Immature natural killer cell (primary cell): ENCODE measurements around the gene FLOT1. TPM values are rescaled to one million over a fixed set of nuclear protein-coding genes. Genes with fewer than 3 reads are reported as not detected.

ENCODE experiments used
- DNase-seq, 3 donors: peaks; one replicate each; pipeline ENCODE4 v3.0.0; 2022; ENCODE audit warnings: mixed read lengths in 1 of 3
- H3K27ac Mint-ChIP-seq, 6 donors: one replicate each; pipeline ENCODE4 v1.8.0; 2020; ENCODE audit warnings: mixed read lengths in 6 of 6, mild to moderate bottlenecking in 5 of 6, inconsistent platforms in 4 of 6, moderate library complexity in 3 of 6
- H3K27me3 Mint-ChIP-seq, 3 donors: one replicate each; pipeline ENCODE4 v1.8.0; 2020 to 2021; ENCODE audit warnings: low read depth in 3 of 3, mild to moderate bottlenecking in 3 of 3, mixed read lengths in 3 of 3, moderate library complexity in 3 of 3, inconsistent platforms in 1 of 3
- H3K36me3 Mint-ChIP-seq, 3 donors: one replicate each; pipeline ENCODE4 v1.8.0; 2020; ENCODE audit warnings: mixed read lengths in 3 of 3, inconsistent platforms in 2 of 3, mild to moderate bottlenecking in 2 of 3
- H3K4me1 Mint-ChIP-seq, 2 donors: one replicate each; pipeline ENCODE4 v1.8.0; 2020; ENCODE audit warnings: inconsistent platforms in 2 of 2, mild to moderate bottlenecking in 2 of 2, mixed read lengths in 2 of 2, moderate library complexity in 1 of 2
- H3K4me3 Mint-ChIP-seq, 5 donors: one replicate each; pipeline ENCODE4 v1.8.0; 2020; ENCODE audit warnings: mild to moderate bottlenecking in 5 of 5, mixed read lengths in 5 of 5, inconsistent platforms in 3 of 5, moderate library complexity in 3 of 5
- H3K9me3 Mint-ChIP-seq, 6 donors: one replicate each; pipeline ENCODE4 v1.8.0; 2020; ENCODE audit warnings: mild to moderate bottlenecking in 6 of 6, mixed read lengths in 6 of 6, inconsistent platforms in 4 of 6, moderate library complexity in 3 of 6
- polyA plus RNA-seq, 3 donors: library from polyadenylated mRNA; unstranded; fragments of 300-500 nt; fragmentation: Illumina TruSeq; gene quantifications; one replicate each; pipeline ENCODE4 v1.2.3, GENCODE V29; 2021

The FLOT1 gene
- 100 to 1,000 TPM; 148 to 214 (median 174) TPM for polyA plus RNA-seq

GRCh38 chr6:30742316-30743098 is at the start of gene FLOT1:
Gene FLOT1, minus strand, starts transcription at chr6:30742687. Its CDS starts 498 bp downstream, at chr6:30742189.
- Mint-ChIP-seq H3K4me3 (peak within 1 kb of the TSS; percentile 89 to 97 (median 89)), H3K36me3 (peaks cover 20 to 39% (median 21%) of the 10 kb centered on the region in 3 donors), H3K27me3 (peaks cover 3 to 24% (median 4%) of the 10 kb centered on the region in 3 donors), H3K27ac (peak within 1 kb of the TSS; percentile 89 to 97 (median 94)), H3K4me1 (peaks cover 59 to 69% of the 10 kb centered on the region in 2 donors), H3K9me3 (peaks cover 0 to 2% (median 0%) of the 10 kb centered on the region in 6 donors)
- peak; percentile 91 to 94 (median 91) for DNase-seq

- Mint-ChIP-seq H3K27ac (peak overlapping the region in 1 of 6 donors; percentile 49), H3K9me3 (no peaks in the 10 kb centered on the region), H3K36me3 (no peaks in the 10 kb centered on the region), H3K27me3 (peaks cover 0 to 4% (median 0%) of the 10 kb centered on the region in 3 donors), H3K4me1 (peaks cover 25 to 42% of the 10 kb centered on the region in 2 donors), H3K4me3 (no peak overlapping the region)
- no peak for DNase-seq
Observed at GRCh38 chr6:30790724-30791383, 48.4 kb upstream of the FLOT1 start.

DNA sequence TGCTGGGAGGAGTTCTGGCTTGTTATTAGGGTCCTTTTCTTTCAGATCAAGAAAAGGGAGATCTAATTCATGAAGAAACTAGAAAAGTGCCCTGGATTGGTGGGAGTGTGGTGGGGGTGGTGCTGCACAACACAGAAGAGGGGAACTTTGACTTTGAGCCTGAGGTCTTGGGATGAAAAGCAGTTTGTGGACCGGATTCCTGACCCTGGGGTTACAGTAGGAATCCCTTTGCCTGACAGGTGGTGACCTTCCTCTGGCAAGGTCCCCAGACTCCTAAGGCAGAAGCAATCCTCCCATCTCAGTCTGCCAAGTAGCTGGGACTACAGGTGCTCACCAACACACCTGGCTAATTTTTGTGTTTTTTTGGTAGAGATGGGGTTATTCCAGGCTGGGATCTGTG is 47.1 kb upstream of the FLOT1 start:
- peaks cover 0 to 4% (median 0%) of the 10 kb centered on the region in 3 donors for H3K27me3 Mint-ChIP-seq
- DNase-seq = no peak
- H3K4me3 Mint-ChIP-seq = no peak overlapping the region
- H3K4me1 Mint-ChIP-seq = peaks cover 24 to 42% of the 10 kb centered on the region in 2 donors
- H3K9me3 Mint-ChIP-seq = no peaks in the 10 kb centered on the region
- H3K36me3 Mint-ChIP-seq = no peaks in the 10 kb centered on the region
- no peak overlapping the region for H3K27ac Mint-ChIP-seq

- Mint-ChIP-seq H3K36me3 (no peaks in the 10 kb centered on the region), H3K4me3 (peak overlapping the region in 1 of 5 donors; percentile 53), H3K4me1 (peaks cover 10 to 32% of the 10 kb centered on the region in 2 donors), H3K27me3 (peaks cover 0 to 4% (median 2%) of the 10 kb centered on the region in 3 donors), H3K27ac (peak overlapping the region in 3 of 6 donors; percentile 13 to 22 (median 22)), H3K9me3 (no peaks in the 10 kb centered on the region)
- peak in 1 of 3 donors; percentile 11 for DNase-seq
Observed at GRCh38 chr6:30787954-30788353, 45.5 kb upstream of the FLOT1 start.

DNA sequence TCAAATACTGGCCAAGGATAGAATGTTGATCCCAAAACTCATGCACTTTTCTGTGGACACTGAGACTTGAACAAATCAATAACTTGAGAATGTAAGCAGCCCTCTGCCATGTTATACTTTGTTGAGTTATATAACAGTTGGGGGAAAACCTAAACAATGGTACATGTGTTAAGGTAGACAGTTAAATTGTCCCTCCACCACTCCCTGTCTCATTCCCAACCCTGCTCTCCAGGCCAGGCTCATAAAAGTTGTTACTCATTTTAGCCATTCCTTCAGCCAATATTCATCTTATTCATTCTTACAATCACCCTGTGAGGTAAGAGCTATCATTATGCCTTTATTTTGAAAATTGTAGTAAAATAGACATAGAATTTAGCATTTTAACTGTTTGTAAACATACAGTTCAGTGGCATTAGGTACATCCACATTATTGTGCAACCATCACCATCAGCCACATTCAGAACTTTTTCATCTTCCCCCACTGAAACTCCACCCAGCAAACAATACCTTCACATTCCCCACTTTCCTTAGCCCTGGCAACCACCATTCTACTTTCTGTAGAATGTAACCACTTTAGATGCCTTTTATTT is 40.0 kb upstream of the FLOT1 start:
- H3K4me1 Mint-ChIP-seq = peaks cover 9 to 17% of the 10 kb centered on the region in 2 donors
- H3K36me3 Mint-ChIP-seq = no peaks in the 10 kb centered on the region
- H3K9me3 Mint-ChIP-seq = peaks cover 0 to 1% (median 0%) of the 10 kb centered on the region in 6 donors
- no peak for DNase-seq
- H3K4me3 Mint-ChIP-seq = no peak overlapping the region
- H3K27ac Mint-ChIP-seq = peak overlapping the region in 2 of 6 donors; percentile 37 to 41
- H3K27me3 Mint-ChIP-seq = peaks cover 0 to 4% (median 3%) of the 10 kb centered on the region in 3 donors

- H3K27ac Mint-ChIP-seq = peak overlapping the region in 1 of 6 donors; percentile 41
- peaks cover 9 to 17% of the 10 kb centered on the region in 2 donors for H3K4me1 Mint-ChIP-seq
- peaks cover 0 to 4% (median 3%) of the 10 kb centered on the region in 3 donors for H3K27me3 Mint-ChIP-seq
- peaks cover 0 to 1% (median 0%) of the 10 kb centered on the region in 6 donors for H3K9me3 Mint-ChIP-seq
- DNase-seq = peak in 1 of 3 donors; percentile 18
- H3K4me3 Mint-ChIP-seq = peak overlapping the region in 1 of 5 donors; percentile 51
- H3K36me3 Mint-ChIP-seq = no peaks in the 10 kb centered on the region
Observed at GRCh38 chr6:30781743-30782424, 39.4 kb upstream of the FLOT1 start.

GRCh38 chr6:30781395-30781742 is 38.9 kb upstream of the FLOT1 start:
- Mint-ChIP-seq H3K27ac (no peak overlapping the region), H3K27me3 (peaks cover 0 to 5% (median 3%) of the 10 kb centered on the region in 3 donors), H3K4me3 (no peak overlapping the region), H3K9me3 (peaks cover 0 to 1% (median 0%) of the 10 kb centered on the region in 6 donors), H3K36me3 (no peaks in the 10 kb centered on the region), H3K4me1 (peaks cover 9 to 12% of the 10 kb centered on the region in 2 donors)
- no peak for DNase-seq

DNA sequence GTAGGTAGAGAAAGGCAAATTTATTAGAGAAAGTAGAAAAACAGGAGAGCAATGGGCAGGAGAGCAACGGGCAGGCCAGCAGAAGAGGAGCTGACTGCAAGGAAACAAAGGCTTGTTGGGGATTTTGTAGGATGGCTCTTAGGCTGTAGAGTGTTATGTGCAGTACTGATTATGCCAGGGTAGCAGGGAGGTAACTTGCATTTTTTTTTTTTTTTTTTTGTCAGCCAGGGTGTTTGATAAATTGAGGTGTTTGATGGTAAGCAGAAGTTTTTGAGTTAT is 38.1 kb upstream of the FLOT1 start:
- Mint-ChIP-seq H3K9me3 (peaks cover 0 to 1% (median 0%) of the 10 kb centered on the region in 6 donors), H3K4me1 (peaks cover 9% of the 10 kb centered on the region in 2 donors), H3K27ac (no peak overlapping the region), H3K27me3 (peaks cover 0 to 5% (median 3%) of the 10 kb centered on the region in 3 donors), H3K36me3 (no peaks in the 10 kb centered on the region), H3K4me3 (no peak overlapping the region)
- no peak for DNase-seq

- H3K9me3 Mint-ChIP-seq = peaks cover 0 to 1% (median 0%) of the 10 kb centered on the region in 6 donors
- no peak for DNase-seq
- no peak overlapping the region for H3K4me3 Mint-ChIP-seq
- peaks cover 7 to 9% of the 10 kb centered on the region in 2 donors for H3K4me1 Mint-ChIP-seq
- no peaks in the 10 kb centered on the region for H3K36me3 Mint-ChIP-seq
- H3K27ac Mint-ChIP-seq = no peak overlapping the region
- H3K27me3 Mint-ChIP-seq = peaks cover 0 to 5% (median 3%) of the 10 kb centered on the region in 3 donors
Observed at GRCh38 chr6:30779850-30780641, 37.6 kb upstream of the FLOT1 start.

DNA sequence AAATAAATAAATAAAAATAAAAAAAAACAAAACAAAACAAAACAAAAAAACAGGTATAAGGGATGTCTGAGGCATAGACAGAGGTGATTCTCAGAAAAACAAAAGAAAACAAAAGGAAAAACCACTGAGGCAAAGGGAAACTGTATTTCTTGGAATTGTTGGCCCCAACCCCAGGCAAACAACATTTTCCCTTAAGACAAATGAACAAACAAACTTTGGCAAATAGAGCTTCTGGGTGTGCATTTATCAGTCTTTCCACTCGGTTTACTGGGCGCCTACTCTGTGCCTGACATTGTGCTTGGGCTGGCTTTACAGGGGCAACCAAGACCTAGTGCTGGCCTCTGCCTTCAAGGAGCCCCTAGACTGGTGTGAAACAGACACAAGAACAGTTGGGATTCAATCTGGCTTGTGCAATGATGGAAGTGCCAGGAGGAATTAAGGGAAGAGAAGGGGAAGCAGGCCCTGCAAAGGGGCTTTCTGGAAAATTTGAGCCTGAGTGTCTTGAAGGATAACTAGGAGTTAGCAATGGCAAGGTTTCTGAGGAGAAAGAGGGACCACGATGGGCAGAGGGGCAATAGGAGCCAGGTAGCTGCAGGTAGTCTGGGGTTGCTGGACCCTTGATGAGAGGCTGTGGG is 35.6 kb upstream of the FLOT1 start:
- DNase-seq = no peak
- H3K4me3 Mint-ChIP-seq = no peak overlapping the region
- H3K27me3 Mint-ChIP-seq = peaks cover 0 to 5% (median 2%) of the 10 kb centered on the region in 3 donors
- peak overlapping the region in 1 of 6 donors; percentile 1 for H3K27ac Mint-ChIP-seq
- H3K9me3 Mint-ChIP-seq = peaks cover 0 to 1% (median 0%) of the 10 kb centered on the region in 6 donors
- H3K4me1 Mint-ChIP-seq = peaks cover 7 to 9% of the 10 kb centered on the region in 2 donors
- H3K36me3 Mint-ChIP-seq = no peaks in the 10 kb centered on the region

GRCh38 chr6:30777155-30777485 is 34.6 kb upstream of the FLOT1 start:
- Mint-ChIP-seq H3K27ac (no peak overlapping the region), H3K36me3 (peaks cover 0 to 4% (median 0%) of the 10 kb centered on the region in 3 donors), H3K27me3 (peaks cover 2 to 5% (median 5%) of the 10 kb centered on the region in 3 donors), H3K9me3 (peaks cover 0 to 1% (median 0%) of the 10 kb centered on the region in 6 donors), H3K4me1 (peaks cover 5 to 7% of the 10 kb centered on the region in 2 donors), H3K4me3 (no peak overlapping the region)
- DNase-seq = no peak

DNA sequence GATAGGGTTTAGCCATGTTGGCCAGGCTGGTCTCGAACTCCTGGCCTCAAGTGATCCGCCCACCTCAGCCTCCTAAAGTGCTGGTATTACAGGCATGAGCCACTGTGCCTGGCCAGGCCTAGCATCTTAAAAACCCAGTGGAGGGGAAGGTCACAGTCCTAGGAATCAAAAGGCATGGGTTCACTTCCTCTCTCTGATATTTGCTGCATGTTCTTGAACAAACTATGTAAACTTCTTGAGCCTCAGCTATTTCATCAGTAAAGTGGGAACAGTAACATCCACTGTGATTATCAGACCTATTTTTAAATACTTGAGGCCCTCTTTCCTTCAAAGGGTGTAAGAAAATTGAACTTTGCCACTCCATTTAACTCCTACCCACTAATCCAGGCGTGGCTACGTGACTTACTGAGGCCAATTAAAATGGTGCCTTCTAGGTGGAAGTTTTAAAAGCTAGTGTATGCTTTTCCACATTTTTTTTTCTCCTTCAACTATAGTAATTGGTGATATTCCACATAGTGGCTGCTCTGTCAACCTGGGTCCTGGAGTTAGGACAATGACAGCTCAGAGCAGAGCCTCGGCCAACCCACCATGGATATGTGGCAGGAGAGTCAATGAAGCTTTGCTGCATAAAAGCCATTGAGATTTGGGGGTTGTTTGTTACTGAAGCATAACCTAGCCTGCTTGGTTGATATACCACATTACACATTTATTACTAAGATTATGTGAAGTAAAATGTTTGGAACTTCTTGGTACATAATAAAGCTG is 34.1 kb upstream of the FLOT1 start:
- Mint-ChIP-seq H3K9me3 (peaks cover 0 to 1% (median 0%) of the 10 kb centered on the region in 6 donors), H3K4me1 (peaks cover 0 to 2% of the 10 kb centered on the region in 2 donors), H3K27me3 (peaks cover 2 to 5% (median 4%) of the 10 kb centered on the region in 3 donors), H3K27ac (no peak overlapping the region), H3K4me3 (no peak overlapping the region), H3K36me3 (peaks cover 0 to 4% (median 0%) of the 10 kb centered on the region in 3 donors)
- DNase-seq = no peak
